Natural killer cell (primary cell): ENCODE results near the gene SLC25A21. TPM values are rescaled to one million over a fixed set of nuclear protein-coding genes. Genes with fewer than 3 reads are reported as not detected.

Experiments
- ATAC-seq, 3 donors: fragments of 150-1000 bp in 2 of 3; fragments of 200-7000 bp in 1 of 3; cut with Tn5 transposase; 1 replicate in 1 of 3; 2 replicates in 2 of 3; pipeline ENCODE4 v1.10.0; 2021; ENCODE audit warnings: mild to moderate bottlenecking in 2 of 3, moderate library complexity in 2 of 3
- DNase-seq, 2 donors: peaks; one replicate each; pipeline versions ENCODE4 v3.0.0 to v3.0.0-alpha.2; 2013 to 2021; ENCODE audit warnings: mixed read lengths in 1 of 2
- H3K27ac ChIP-seq: one replicate; pipeline ENCODE4 v1.5.1; 2013; ENCODE audit warnings: mild to moderate bottlenecking, low read length
- H3K27me3 ChIP-seq: one replicate; pipeline ENCODE4 v1.6.1; 2013; ENCODE audit warnings: low read length; ENCODE audit not compliant: control insufficient read depth, insufficient read depth
- H3K36me3 ChIP-seq: one replicate; pipeline ENCODE4 v1.6.1; 2013; ENCODE audit warnings: low read length; ENCODE audit not compliant: control insufficient read depth, insufficient read depth
- H3K4me1 ChIP-seq: one replicate; pipeline ENCODE4 v1.6.1; 2013; ENCODE audit warnings: low read length; ENCODE audit not compliant: control insufficient read depth, insufficient read depth
- H3K4me3 ChIP-seq: one replicate; pipeline ENCODE4 v1.5.1; 2013; ENCODE audit warnings: low read length
- H3K9me3 ChIP-seq: one replicate; pipeline ENCODE4 v1.6.1; 2013; ENCODE audit warnings: low read length; ENCODE audit not compliant: control insufficient read depth, insufficient read depth
- H3K27ac Mint-ChIP-seq, 2 donors: one replicate each; pipeline ENCODE4 v1.8.0; 2022; ENCODE audit warnings: mild to moderate bottlenecking in 2 of 2, mixed read lengths in 2 of 2, moderate library complexity in 1 of 2
- H3K27me3 Mint-ChIP-seq, 2 donors: one replicate each; pipeline ENCODE4 v1.8.0; 2022; ENCODE audit warnings: low read depth in 2 of 2, mixed read lengths in 2 of 2
- H3K36me3 Mint-ChIP-seq: one replicate; pipeline ENCODE4 v1.8.0; 2022; ENCODE audit warnings: mixed read lengths
- H3K4me1 Mint-ChIP-seq, 2 donors: one replicate each; pipeline ENCODE4 v1.8.0; 2022; ENCODE audit warnings: mixed read lengths in 2 of 2
- H3K4me3 Mint-ChIP-seq: one replicate; pipeline ENCODE4 v1.8.0; 2022; ENCODE audit warnings: mild to moderate bottlenecking, moderate library complexity, mixed read lengths
- H3K9me3 Mint-ChIP-seq, 2 donors: one replicate each; pipeline ENCODE4 v1.8.0; 2022; ENCODE audit warnings: mixed read lengths in 2 of 2
- WGBS: methylation state at CpG from one replicate; pipeline ENCODE4 v1.1.7; 2013; ENCODE audit warnings: missing lambda C conversion rate; ENCODE audit not compliant: insufficient coverage; 5-methylcytosine and 5-hydroxymethylcytosine counted together
- intact Hi-C: fragments of 100-400 bp; cut with micrococcal nuclease; formaldehyde crosslinking; loops from one replicate; pipeline ENCODE4 v1.14.2; 2022
- total RNA-seq, 4 donors: library from RNA; stranded (reverse); fragments of 120-200 nt in 1 of 4; gene quantifications; one replicate each; pipeline versions ENCODE4 v1.2.3 to v1.2.4, GENCODE V29; 2013 to 2022
- TF ChIP-seq, protein P1 (sequence below): fragments of 200-600 bp; IDR thresholded peaks from one replicate; pipeline ENCODE4 v1.8.0; 2022; ENCODE audit warnings: antibody characterized with exemption

The SLC25A21 gene
- total RNA-seq, 3 donors from 2014 or later (not counting 1 experiment from before 2014, with no cell fraction given) = not detected

GRCh38 chr14:36656687-36657398 is 515.6 kb downstream of the SLC25A21 start:
- TF ChIP-seq, protein P1, sequence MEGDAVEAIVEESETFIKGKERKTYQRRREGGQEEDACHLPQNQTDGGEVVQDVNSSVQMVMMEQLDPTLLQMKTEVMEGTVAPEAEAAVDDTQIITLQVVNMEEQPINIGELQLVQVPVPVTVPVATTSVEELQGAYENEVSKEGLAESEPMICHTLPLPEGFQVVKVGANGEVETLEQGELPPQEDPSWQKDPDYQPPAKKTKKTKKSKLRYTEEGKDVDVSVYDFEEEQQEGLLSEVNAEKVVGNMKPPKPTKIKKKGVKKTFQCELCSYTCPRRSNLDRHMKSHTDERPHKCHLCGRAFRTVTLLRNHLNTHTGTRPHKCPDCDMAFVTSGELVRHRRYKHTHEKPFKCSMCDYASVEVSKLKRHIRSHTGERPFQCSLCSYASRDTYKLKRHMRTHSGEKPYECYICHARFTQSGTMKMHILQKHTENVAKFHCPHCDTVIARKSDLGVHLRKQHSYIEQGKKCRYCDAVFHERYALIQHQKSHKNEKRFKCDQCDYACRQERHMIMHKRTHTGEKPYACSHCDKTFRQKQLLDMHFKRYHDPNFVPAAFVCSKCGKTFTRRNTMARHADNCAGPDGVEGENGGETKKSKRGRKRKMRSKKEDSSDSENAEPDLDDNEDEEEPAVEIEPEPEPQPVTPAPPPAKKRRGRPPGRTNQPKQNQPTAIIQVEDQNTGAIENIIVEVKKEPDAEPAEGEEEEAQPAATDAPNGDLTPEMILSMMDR = no peak
- peaks cover 7 to 11% of the 10 kb centered on the region in 2 donors for H3K4me1 Mint-ChIP-seq
- peaks cover 58 to 90% of the 10 kb centered on the region in 2 donors for H3K27me3 Mint-ChIP-seq
- H3K9me3 Mint-ChIP-seq = peaks cover 0 to 4% of the 10 kb centered on the region in 2 donors
- no peaks in the 10 kb centered on the region for H3K36me3 ChIP-seq
- peaks cover 76% of the 10 kb centered on the region for H3K27me3 ChIP-seq
- no peak for DNase-seq
- H3K27ac ChIP-seq = no peak overlapping the region
- intact Hi-C loops = no loop called here
- H3K4me1 ChIP-seq = peaks cover 8% of the 10 kb centered on the region
- H3K4me3 ChIP-seq = no peak overlapping the region
- no peak for ATAC-seq
- H3K9me3 ChIP-seq = peaks cover 14% of the 10 kb centered on the region
- no peak overlapping the region for H3K27ac Mint-ChIP-seq
- WGBS = 7% methylated on average over 31 of the region's 31 CpGs
- no peak overlapping the region for H3K4me3 Mint-ChIP-seq
- peaks cover 13% of the 10 kb centered on the region for H3K36me3 Mint-ChIP-seq

DNA sequence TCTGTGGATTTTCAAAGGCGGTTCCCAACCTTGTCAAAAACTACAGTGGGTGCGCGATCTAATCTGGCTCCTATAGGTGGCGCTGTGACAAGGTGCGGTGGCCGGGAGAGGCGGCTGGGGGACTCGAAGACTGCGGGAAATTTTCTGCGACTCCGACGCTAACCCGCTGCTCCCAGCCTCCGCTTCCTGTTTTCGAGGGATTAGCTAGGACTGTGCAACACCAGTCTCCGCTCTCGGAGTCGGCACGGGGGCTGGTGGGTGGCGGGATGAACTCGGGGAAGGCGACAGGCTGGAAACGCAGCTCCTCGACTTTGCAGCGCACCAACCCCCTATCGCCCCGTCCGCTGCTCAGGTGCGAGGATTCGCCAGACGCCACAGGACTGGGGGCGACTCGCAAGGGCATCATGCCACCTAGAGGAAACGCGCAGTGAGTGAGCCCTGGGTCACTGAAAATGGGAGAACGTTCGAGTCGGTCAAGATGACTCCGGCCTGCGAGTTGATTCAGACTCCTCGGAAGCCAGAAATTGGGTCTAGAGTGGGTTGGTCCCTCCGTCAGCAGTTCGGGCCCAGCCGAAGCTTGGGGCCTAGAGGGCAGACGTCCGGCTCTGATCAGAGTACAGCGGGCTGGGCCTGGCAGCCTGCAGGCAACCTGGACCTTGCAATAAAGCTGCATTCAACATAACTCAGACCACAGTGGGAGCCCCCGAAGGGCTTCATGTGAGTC is 516.3 kb downstream of the SLC25A21 start:
- no peak overlapping the region for H3K27ac Mint-ChIP-seq
- H3K27ac ChIP-seq = no peak overlapping the region
- intact Hi-C loops = no loop called here
- peaks cover 6 to 7% of the 10 kb centered on the region in 2 donors for H3K4me1 Mint-ChIP-seq
- H3K9me3 ChIP-seq = peaks cover 14% of the 10 kb centered on the region
- DNase-seq (peak in 1 of 2 donors; percentile 25), ATAC-seq (no peak)
- H3K27me3 ChIP-seq = peaks cover 73% of the 10 kb centered on the region
- 5% methylated on average over 48 of the region's 48 CpGs for WGBS
- H3K36me3 Mint-ChIP-seq = peaks cover 13% of the 10 kb centered on the region
- H3K36me3 ChIP-seq = no peaks in the 10 kb centered on the region
- no peak overlapping the region for H3K4me3 ChIP-seq
- H3K4me1 ChIP-seq = peaks cover under 1% of the 10 kb centered on the region
- H3K4me3 Mint-ChIP-seq = no peak overlapping the region
- H3K9me3 Mint-ChIP-seq = peaks cover 0 to 4% of the 10 kb centered on the region in 2 donors
- peaks cover 54 to 91% of the 10 kb centered on the region in 2 donors for H3K27me3 Mint-ChIP-seq
- TF ChIP-seq, protein P1 = no peak

DNA sequence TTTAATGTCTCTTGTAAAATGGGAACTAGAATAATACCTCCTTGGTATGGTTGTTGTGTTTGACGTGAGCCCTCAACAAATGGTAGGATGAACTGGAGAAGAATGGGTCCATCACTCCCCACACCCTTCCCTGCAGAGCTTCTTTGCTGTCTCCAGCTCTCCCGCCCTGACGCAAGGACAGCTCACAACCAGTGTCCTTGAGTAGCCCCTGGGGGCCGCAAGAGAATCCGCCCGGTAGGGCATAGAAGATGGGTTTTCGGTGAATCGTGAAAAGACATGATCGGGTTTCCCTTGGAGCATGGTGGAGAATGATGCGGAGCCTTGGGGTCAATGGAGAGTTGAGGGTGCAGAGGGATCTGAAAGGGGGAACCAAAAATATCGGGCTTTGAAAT is 516.8 kb downstream of the SLC25A21 start:
- Mint-ChIP-seq H3K27me3 (peaks cover 53 to 89% of the 10 kb centered on the region in 2 donors), H3K9me3 (peaks cover 0 to 3% of the 10 kb centered on the region in 2 donors), H3K4me1 (peaks cover 6 to 7% of the 10 kb centered on the region in 2 donors), H3K4me3 (no peak overlapping the region), H3K36me3 (peaks cover 9% of the 10 kb centered on the region), H3K27ac (no peak overlapping the region)
- 20% methylated on average over 10 of the region's 11 CpGs for WGBS
- H3K36me3 ChIP-seq = no peaks in the 10 kb centered on the region
- no peak overlapping the region for H3K27ac ChIP-seq
- H3K9me3 ChIP-seq = peaks cover 14% of the 10 kb centered on the region
- intact Hi-C loops = no loop called here
- H3K27me3 ChIP-seq = peaks cover 71% of the 10 kb centered on the region
- DNase-seq = no peak
- H3K4me3 ChIP-seq = no peak overlapping the region
- no peak for ATAC-seq
- TF ChIP-seq, protein P1 = no peak
- H3K4me1 ChIP-seq = no peaks in the 10 kb centered on the region
